Nephron (organoid): ENCODE data around the gene ANKMY1.
"Not testable (repeated sequence)": the region's sequence is repeated elsewhere in the genome, so short reads cannot be mapped to it uniquely, and the experiment has no call there.

Experiments
- H3K27ac Mint-ChIP-seq, 3 experiments: 2 replicates each; pipeline ENCODE4 v1.8.0; 2020; ENCODE audit warnings: mixed read lengths in 3 of 3, mild to moderate bottlenecking in 2 of 3, moderate library complexity in 1 of 3
- H3K27me3 Mint-ChIP-seq: 2 replicates; pipeline ENCODE4 v1.8.0; 2021; ENCODE audit warnings: low read depth, mild to moderate bottlenecking, moderate library complexity, mixed read lengths
- H3K36me3 Mint-ChIP-seq: 2 replicates; pipeline ENCODE4 v1.8.0; 2020; ENCODE audit warnings: low read depth, mixed read lengths
- H3K4me1 Mint-ChIP-seq: 2 replicates; pipeline ENCODE4 v1.8.0; 2020; ENCODE audit warnings: mixed read lengths
- H3K4me3 Mint-ChIP-seq, 3 experiments: 2 replicates each; pipeline ENCODE4 v1.8.0; 2020; ENCODE audit warnings: mild to moderate bottlenecking in 3 of 3, mixed read lengths in 3 of 3, moderate library complexity in 2 of 3
- H3K9me3 Mint-ChIP-seq: 2 replicates; pipeline ENCODE4 v1.8.0; 2020; ENCODE audit warnings: mixed read lengths
- TF ChIP-seq, protein P1 (sequence below), 3 experiments: fragments of 200-600 bp; sonication (generic); IDR thresholded peaks; one replicate each; pipeline ENCODE4 v1.5.0; 2021; ENCODE audit warnings: antibody characterized with exemption in 3 of 3; ENCODE audit not compliant: unreplicated experiment in 3 of 3

ANKMY1 gene

DNA sequence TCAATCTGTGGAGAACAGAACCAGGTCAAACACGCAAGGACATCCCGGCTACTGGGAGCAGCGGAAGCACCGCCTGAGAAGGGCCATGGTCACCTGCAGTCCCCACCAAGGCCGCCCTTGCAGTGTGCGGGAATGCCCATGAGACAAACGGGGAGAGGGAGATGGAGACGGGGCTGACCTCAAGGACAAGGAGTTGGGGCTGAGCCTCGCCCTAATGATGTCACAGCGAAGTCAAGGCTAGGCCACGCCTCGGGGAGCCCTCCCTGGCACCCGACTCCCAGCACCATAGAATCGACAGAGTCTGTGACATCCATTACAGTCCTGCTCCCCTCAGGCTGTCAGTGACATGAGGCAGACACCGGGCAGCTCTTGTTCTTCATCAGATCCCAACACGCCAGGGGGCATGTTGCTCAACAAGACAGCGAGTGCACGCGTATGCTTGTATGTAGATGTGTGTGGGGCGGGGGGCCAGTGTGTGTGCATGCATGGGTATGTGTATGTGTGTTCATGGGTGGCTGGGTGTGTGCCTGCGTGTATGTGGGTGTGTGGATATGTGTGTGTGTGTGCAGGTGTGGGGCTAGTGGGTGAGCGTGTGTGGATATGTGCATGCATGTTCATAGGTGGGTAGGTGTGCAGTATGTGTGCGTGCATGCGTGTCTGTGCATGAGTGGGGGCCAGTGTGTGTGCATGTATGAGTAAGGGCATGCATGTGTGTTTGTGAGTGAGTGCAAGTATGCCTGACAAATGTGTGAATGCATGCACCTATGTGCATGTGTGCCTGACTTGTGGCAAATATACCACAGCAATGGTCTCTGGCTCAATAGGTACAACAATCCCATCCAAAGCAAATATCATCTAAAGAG is 57.0 kb downstream of the ANKMY1 start:
- no peak overlapping the region for H3K27ac Mint-ChIP-seq
- no peaks in the 10 kb centered on the region for H3K27me3 Mint-ChIP-seq
- peaks cover 19% of the 10 kb centered on the region for H3K36me3 Mint-ChIP-seq
- H3K9me3 Mint-ChIP-seq: peaks cover under 1% of the 10 kb centered on the region
- H3K4me3 Mint-ChIP-seq: no peak overlapping the region
- TF ChIP-seq, protein P1, sequence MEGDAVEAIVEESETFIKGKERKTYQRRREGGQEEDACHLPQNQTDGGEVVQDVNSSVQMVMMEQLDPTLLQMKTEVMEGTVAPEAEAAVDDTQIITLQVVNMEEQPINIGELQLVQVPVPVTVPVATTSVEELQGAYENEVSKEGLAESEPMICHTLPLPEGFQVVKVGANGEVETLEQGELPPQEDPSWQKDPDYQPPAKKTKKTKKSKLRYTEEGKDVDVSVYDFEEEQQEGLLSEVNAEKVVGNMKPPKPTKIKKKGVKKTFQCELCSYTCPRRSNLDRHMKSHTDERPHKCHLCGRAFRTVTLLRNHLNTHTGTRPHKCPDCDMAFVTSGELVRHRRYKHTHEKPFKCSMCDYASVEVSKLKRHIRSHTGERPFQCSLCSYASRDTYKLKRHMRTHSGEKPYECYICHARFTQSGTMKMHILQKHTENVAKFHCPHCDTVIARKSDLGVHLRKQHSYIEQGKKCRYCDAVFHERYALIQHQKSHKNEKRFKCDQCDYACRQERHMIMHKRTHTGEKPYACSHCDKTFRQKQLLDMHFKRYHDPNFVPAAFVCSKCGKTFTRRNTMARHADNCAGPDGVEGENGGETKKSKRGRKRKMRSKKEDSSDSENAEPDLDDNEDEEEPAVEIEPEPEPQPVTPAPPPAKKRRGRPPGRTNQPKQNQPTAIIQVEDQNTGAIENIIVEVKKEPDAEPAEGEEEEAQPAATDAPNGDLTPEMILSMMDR (IDR thresholded peaks at IDR 0.05; ENCODE audit: unreplicated experiment in 3 of 3): no peak
- no peaks in the 10 kb centered on the region for H3K4me1 Mint-ChIP-seq

DNA sequence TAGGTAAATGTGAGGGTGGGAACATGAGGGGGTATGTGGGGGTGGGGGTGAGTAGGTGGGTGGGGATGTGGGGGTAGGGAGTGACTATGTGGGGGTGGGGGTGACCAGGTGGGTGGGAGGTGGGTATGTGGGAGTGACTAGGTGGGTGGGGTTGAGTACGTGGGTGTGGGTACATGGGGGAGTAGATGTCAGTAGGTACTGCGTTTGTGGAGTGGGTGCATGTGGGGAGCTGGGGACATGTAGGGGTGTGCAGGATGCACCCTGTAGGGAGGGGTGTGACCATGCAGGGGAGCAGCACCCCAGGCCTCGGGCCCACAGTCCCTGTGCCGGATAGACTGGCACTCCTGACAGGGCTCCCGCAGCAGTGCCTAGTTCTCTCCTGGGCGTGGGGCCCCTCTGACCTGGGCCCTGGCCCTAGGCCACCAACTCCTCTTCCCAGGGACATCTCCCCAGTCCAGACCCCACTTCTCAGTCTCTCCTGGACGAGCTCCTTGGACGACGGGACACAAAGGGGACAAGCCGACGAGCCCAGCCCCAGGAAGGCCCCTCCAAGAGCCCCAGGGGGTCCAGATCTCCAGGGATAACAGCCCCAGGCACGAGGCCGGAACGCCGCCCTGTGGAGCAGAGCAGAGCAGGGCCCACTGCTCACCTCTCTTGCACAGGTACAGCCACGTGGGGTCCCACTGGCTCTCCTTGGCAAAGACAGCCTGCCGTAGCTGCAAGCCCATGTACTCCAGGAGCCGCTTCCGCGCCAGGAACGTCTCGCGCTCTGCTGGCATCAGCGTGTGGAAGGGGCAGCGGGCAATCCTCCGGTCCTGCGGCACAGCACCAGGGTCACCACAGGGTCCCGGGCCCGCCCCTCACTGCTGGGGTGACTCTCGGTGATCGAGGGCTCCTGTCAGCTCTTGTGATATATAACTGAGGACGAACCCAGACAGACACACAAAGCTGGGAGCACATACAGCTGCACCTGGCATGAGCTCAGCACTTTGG is 58.2 kb downstream of the ANKMY1 start:
- no peaks in the 10 kb centered on the region for H3K4me1 Mint-ChIP-seq
- no peaks in the 10 kb centered on the region for H3K27me3 Mint-ChIP-seq
- H3K36me3 Mint-ChIP-seq: peaks cover 27% of the 10 kb centered on the region
- H3K9me3 Mint-ChIP-seq: peaks cover 3% of the 10 kb centered on the region
- H3K4me3 Mint-ChIP-seq: no peak overlapping the region
- H3K27ac Mint-ChIP-seq: no peak overlapping the region
- TF ChIP-seq, protein P1 (IDR thresholded peaks at IDR 0.05; ENCODE audit: unreplicated experiment in 3 of 3): no peak

DNA sequence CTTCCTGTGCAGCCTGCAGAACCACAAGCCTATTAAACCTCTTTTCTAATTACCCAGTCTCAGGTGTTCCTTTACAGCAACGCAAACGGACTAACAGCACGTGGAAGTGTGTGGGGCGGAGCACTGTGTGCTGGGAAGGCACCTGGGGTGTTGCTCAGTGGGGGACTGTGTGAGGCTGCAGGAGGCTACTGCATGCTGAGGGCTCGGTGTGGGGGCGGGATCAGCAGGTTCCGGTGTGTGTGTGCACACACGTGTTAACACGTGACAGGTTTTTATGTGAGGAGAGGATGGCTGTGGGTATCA is 58.9 kb downstream of the ANKMY1 start:
- H3K36me3 Mint-ChIP-seq: peaks cover 34% of the 10 kb centered on the region
- no peak overlapping the region for H3K27ac Mint-ChIP-seq
- TF ChIP-seq, protein P1 (IDR thresholded peaks at IDR 0.05; ENCODE audit: unreplicated experiment in 3 of 3): no peak
- H3K4me3 Mint-ChIP-seq: no peak overlapping the region
- H3K9me3 Mint-ChIP-seq: peaks cover 7% of the 10 kb centered on the region
- no peaks in the 10 kb centered on the region for H3K27me3 Mint-ChIP-seq
- H3K4me1 Mint-ChIP-seq: no peaks in the 10 kb centered on the region

DNA sequence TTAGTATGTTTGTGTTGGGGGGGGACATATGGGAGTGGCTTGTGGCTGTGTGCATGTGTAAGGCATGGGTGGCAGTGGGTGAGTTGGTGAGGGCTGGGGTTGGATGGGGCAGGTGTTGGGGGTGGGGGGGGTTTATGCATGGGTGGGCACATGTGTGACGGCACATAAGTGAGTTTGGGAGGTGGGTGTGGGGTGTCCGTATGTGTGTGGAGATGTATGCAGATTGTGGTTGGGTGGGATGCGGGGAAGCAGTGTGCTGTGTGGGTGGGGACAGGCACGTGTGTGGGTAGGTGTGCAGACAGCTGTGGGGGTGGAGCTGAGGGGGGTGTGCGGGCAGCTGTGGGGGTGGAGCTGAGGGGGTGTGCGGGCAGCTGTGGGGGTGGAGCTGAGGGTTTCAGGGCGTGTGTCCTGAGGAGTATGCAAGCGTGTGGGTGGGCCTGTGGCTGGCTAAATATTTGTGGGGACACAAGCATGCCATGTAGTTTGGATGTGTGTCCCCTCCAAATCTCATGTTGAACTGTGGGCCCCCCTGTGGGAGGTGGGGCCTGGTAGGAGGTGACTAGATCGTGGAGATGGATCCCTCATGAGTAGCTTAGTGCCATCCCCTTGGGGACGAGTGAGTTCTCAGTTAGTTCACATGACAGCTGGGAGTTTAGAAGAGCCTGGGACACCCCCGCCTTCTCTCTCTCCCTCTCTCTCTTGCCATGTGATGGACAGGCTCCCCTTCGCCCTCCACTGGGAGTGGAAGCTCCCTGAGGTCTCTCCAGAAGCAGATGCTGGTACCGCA is 59.4 kb downstream of the ANKMY1 start:
- no peaks in the 10 kb centered on the region for H3K27me3 Mint-ChIP-seq
- no peak overlapping the region for H3K27ac Mint-ChIP-seq
- peaks cover 40% of the 10 kb centered on the region for H3K36me3 Mint-ChIP-seq
- no peak overlapping the region for H3K4me3 Mint-ChIP-seq
- TF ChIP-seq, protein P1 (IDR thresholded peaks at IDR 0.05; ENCODE audit: unreplicated experiment in 3 of 3): no peak
- no peaks in the 10 kb centered on the region for H3K4me1 Mint-ChIP-seq
- peaks cover 13% of the 10 kb centered on the region for H3K9me3 Mint-ChIP-seq

DNA sequence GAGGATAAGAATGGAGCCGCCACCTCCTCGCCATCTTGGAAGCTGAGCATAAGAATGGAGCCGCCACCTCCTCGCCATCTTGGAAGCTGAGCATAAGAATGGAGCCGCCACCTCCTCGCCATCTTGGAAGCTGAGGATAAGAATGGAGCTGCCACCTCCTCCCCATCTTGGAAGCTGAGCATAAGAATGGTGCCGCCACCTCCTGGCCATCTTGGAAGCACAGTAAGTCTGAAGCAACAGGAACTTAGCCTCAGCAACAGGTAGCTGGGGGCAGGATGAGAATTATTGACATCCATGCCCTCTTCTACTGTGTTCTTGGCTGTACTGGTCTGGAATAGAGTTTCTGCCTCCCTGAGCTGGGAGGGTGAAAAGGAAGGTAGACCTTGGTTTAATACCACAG is 60.7 kb downstream of the ANKMY1 start:
- H3K27ac Mint-ChIP-seq, H3K27me3 Mint-ChIP-seq, H3K4me1 Mint-ChIP-seq, H3K4me3 Mint-ChIP-seq: not testable (repeated sequence)
- H3K9me3 Mint-ChIP-seq: peaks cover 18% of the 10 kb centered on the region
- H3K36me3 Mint-ChIP-seq: peaks cover 46% of the 10 kb centered on the region

DNA sequence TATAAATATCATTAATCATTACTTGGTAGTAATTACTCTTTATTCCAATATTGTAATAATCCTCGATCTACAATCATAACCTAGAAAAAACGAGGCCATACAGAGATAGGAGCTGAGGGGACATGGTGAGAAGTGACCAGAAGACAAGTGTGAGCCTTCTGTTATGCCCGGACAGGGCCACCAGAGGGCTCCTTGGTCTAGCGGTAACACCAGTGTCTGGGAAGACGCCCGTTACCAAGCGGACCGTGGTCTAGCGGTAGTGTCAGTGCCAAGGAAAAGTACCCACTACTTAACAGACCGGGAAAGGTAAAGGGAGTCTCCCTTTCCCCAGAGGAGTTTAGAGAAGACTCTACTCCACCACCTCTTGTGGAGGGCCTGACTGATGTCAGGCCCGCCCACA is 62.8 kb downstream of the ANKMY1 start:
- Mint-ChIP-seq H3K36me3 (peaks cover 53% of the 10 kb centered on the region), H3K9me3 (peaks cover 35% of the 10 kb centered on the region)
- not testable (repeated sequence) for H3K27me3 Mint-ChIP-seq, H3K27ac Mint-ChIP-seq, H3K4me1 Mint-ChIP-seq, H3K4me3 Mint-ChIP-seq
